ENCODE measurements around the gene FAM222A.

The FAM222A gene

DNA sequence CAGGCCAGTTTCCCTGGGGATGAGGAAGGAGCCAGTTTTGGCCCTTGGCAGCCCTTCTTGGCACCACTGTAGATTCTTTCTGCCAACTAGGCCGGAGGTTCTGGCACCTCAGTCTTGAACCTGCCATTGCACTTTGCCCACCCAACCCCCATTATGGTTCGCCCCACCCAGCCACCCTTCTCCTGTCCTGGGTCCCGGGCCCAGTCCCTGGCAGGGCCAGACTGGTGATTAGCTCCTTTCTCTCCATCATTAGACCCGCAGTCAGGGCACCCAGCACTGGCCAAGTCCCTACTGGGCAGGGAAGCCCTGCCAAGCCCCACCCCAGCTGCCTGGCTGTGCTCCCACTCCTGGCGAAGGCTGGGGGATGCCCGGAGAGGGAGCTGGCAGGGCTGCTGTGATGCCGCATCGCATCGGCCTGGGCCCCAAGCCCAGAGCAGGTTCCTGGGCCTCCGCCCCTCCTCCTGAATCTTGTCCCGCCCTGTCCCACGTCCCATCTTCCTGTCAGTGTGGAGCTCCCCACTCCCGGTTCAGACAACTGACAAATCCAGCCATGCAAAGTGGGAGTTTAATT, 9.8 kb downstream of the FAM222A start:
- peaks cover 5% of the 10 kb centered on the region for H3K27me3 Mint-ChIP-seq
- H3K4me1 Mint-ChIP-seq (ENCODE audit: low read depth) = no peaks in the 10 kb centered on the region
- H3K36me3 Mint-ChIP-seq (ENCODE audit: low read depth) = no peaks in the 10 kb centered on the region
- H3K9me3 Mint-ChIP-seq = no peaks in the 10 kb centered on the region
- H3K4me3 Mint-ChIP-seq = no peak overlapping the region
- no peak overlapping the region for H3K27ac Mint-ChIP-seq

DNA sequence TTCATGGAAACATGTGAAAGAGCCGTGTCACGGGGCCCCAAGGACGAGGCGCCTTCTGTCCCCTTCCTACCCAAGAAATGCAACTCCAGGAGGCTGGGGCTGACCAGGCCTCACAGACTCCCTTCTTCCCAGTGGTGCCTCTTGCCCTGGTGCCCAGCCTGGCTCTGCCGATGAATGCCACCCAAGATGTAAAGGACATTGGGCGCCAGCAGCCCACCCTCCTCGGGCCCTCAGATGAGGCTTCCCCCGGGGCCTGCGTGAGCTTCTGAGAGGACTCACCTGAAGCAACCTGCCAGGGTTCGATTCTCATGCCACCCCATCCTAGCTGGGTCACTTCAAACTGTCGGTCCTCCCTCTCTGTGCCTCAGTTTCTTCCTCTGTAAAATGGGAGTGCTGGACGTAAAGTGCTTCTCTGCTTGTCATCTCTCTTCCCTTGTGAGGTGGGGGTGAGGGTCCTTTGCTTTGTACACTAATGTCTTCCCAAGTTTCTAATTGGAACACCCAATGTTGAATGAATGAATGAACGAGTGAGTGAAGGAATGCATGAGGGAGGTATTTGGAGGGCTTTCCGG, 10.8 kb downstream of the FAM222A start:
- no peaks in the 10 kb centered on the region for H3K9me3 Mint-ChIP-seq
- no peaks in the 10 kb centered on the region for H3K4me1 Mint-ChIP-seq (ENCODE audit: low read depth)
- no peaks in the 10 kb centered on the region for H3K36me3 Mint-ChIP-seq (ENCODE audit: low read depth)
- H3K4me3 Mint-ChIP-seq = no peak overlapping the region
- H3K27ac Mint-ChIP-seq = no peak overlapping the region
- H3K27me3 Mint-ChIP-seq = no peaks in the 10 kb centered on the region

DNA sequence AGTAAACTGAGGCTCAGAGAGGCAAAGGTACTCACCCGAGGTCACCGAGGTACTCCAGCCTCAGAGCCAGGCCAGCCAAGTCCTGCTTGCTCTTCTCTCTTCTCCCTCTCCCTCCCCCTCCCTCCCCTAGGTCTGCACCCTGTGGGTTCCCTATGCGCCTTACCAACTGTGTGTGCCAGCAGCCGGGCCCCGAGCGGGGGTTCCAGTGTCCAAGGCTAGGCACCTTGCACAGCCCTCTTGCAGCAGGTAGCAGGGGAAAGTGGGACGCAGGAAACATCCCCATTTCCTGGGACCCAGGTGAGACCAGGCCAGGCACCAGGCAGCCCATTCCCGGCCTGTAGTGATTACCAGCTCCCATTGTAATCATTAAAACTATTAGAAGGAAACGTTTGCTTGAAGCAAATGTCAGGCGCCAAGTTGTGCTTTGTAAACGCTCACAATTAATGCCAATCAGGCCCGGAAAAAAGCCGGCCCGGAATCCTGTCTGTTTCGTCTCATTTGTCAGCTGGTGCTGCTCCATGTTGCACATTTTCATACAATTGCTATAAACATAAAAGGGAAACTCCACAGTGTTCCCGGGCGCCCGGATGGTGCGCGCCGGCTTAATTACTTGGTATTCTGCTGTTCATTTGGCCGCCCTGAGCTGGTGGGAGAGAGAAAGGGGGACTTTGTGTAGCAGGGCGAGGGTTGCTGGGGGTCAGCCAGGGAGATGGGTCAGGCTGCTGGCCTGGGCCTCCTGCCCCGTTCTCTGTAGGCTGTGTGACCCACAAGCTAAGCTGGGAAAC, 11.9 kb downstream of the FAM222A start:
- H3K9me3 Mint-ChIP-seq = no peaks in the 10 kb centered on the region
- H3K27me3 Mint-ChIP-seq = no peaks in the 10 kb centered on the region
- H3K36me3 Mint-ChIP-seq (ENCODE audit: low read depth) = no peaks in the 10 kb centered on the region
- no peak overlapping the region for H3K27ac Mint-ChIP-seq
- H3K4me3 Mint-ChIP-seq = no peak overlapping the region
- H3K4me1 Mint-ChIP-seq (ENCODE audit: low read depth) = no peaks in the 10 kb centered on the region

DNA sequence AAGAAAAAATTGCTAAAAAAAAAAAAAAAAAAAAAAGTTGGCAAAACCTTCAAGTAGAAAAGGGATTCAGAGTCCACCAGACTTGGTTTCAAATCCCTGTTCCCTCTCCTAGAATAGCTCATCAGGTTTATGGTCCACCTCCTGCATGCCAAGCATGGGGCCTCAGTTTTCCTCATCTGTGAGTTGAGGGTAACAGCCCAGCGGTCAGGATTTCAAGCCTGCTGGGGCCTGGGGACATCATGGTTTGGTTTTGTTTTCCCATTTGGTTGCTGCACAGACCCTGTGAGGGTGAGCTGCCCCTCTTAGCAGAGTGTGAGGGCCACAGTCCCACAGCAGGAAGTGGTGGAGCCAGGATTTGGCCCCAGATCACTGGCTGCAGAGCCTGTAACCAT, 12.5 kb downstream of the FAM222A start:
- no peaks in the 10 kb centered on the region for H3K9me3 Mint-ChIP-seq
- no peaks in the 10 kb centered on the region for H3K27me3 Mint-ChIP-seq
- H3K27ac Mint-ChIP-seq = no peak overlapping the region
- H3K4me1 Mint-ChIP-seq (ENCODE audit: low read depth) = no peaks in the 10 kb centered on the region
- no peak overlapping the region for H3K4me3 Mint-ChIP-seq
- H3K36me3 Mint-ChIP-seq (ENCODE audit: low read depth) = no peaks in the 10 kb centered on the region

DNA sequence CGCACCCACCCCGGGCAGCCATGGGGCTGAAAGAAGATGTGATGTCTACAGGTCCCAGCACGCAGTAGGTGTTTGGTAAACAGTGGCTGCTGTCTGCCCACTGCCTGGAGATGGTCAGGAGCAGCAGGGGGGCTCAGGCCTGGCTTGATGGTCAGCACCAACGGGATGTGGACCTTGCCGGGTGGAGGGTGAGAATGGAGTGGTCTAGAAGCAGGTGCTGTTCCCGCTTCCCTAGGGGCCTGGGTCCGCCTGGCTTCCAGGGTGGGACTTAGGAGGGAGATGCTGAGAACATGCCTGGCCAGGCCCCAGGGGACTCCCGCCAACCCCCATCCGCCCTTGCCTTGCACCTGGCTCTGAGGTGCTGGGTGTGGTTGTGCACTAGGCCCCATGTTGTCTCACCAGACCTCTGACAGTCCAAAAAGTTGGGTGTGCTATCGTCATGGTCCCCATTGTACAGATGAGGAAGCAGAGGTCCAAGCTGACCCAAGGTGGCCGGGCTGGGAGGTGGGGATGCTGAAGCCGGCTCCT, 12.9 kb downstream of the FAM222A start:
- no peak overlapping the region for H3K4me3 Mint-ChIP-seq
- H3K27me3 Mint-ChIP-seq = no peaks in the 10 kb centered on the region
- H3K27ac Mint-ChIP-seq = no peak overlapping the region
- H3K4me1 Mint-ChIP-seq (ENCODE audit: low read depth) = no peaks in the 10 kb centered on the region
- no peaks in the 10 kb centered on the region for H3K9me3 Mint-ChIP-seq
- H3K36me3 Mint-ChIP-seq (ENCODE audit: low read depth) = no peaks in the 10 kb centered on the region

DNA sequence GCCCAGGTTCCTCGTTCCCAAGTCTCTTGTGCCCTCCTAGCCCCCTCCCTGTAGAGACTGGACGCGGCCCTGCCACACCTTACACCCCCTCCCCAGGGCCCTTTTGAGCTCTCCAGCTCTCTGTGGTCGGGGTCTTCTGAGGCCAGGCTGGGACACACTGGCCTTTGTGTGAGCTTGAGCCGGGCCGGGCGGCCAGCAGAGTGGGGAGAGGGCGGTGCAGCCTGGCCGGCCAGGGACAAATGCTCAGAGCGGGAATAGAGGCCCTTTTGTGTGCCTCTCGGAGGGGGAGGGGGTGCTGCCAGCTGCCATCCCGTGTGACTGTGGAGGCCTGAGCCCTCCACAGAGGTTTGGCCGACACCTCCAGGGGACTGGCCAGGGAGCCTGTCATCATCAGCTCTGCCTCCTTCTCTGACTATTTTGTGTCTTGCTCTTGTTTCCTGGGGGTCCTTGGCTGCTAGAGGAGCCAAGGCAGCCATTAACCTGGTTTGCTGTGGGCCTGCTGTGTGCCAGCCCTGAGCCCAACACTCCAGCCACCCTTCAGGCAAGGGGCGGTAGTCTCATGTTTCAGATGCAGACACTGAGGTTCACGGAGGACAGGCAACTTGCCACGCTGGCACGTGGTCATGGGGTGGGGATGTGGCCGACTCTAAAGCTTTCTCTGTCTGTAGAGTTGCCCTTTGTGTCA, 13.6 kb downstream of the FAM222A start:
- no peaks in the 10 kb centered on the region for H3K4me1 Mint-ChIP-seq (ENCODE audit: low read depth)
- H3K27ac Mint-ChIP-seq = no peak overlapping the region
- H3K9me3 Mint-ChIP-seq = no peaks in the 10 kb centered on the region
- no peaks in the 10 kb centered on the region for H3K27me3 Mint-ChIP-seq
- no peak overlapping the region for H3K4me3 Mint-ChIP-seq
- H3K36me3 Mint-ChIP-seq (ENCODE audit: low read depth) = no peaks in the 10 kb centered on the region

DNA sequence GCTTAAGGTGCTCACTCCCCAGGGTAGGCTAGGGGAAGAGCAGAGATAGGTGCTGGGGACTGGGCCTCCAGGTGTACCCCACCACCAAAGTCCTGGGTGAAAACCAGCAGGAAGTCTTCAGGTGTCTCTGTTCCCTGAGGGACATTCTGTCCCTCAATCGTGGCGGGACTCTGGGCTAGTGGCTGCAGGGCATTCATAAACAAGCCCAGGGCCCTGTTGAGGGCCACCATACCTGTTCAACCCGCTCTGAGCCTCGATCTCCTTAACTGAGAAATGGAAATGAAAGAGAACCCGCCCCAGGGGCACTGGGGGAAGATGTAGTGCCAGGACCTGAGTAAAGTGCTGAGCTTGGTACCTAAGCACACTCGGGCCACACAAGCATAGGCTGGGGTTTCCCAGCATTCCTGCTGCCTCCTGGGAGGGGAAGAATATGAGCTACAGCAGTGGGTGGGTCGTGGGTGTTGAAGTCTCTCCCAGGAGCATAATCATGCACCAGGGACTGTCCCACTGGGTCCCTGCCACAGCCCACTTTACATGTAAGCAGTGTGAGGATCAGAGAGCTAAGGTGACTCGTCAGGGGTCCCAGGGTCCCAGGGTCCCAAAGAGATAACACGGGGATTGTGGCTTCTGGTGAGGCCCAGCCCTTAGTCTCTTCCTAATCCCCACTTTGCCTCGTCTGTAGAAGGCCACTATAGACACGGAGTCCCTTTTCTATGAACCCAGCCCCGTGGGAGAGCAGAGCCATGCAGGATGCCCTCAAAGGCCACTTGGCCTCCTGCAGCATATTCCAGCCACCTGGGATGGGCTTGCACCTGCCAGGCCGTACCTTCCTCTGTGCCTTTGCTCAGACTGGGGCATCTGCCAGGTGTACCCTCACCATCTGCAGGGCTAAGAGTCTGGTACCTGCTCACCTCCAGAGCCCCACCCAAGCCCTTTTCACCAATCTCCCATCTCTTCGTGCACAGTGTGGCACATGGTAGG, 14.4 kb downstream of the FAM222A start:
- H3K27me3 Mint-ChIP-seq = peaks cover 4% of the 10 kb centered on the region
- no peaks in the 10 kb centered on the region for H3K9me3 Mint-ChIP-seq
- H3K27ac Mint-ChIP-seq = no peak overlapping the region
- no peak overlapping the region for H3K4me3 Mint-ChIP-seq
- no peaks in the 10 kb centered on the region for H3K36me3 Mint-ChIP-seq (ENCODE audit: low read depth)
- no peaks in the 10 kb centered on the region for H3K4me1 Mint-ChIP-seq (ENCODE audit: low read depth)

DNA sequence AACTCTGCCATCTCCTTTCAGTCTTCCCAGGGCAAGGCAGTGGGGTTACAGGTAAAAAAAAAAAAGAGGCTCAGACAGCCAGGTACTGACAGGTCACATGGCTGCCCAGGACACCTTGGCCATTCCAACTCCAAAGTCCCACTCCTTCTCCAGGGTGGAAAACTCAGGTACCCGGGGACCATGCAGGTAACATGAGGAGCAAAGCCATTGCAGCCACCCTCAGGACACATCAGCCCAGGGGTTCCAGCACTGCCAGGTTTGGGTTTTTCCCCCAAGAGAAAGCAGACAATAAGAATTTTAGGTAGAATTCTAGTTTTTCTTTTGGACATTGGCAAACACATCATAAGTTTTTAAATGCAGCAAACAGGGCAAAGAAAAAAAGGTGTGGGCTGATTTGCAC, 15.3 kb downstream of the FAM222A start:
- Mint-ChIP-seq H3K4me3 (no peak overlapping the region), H3K9me3 (no peaks in the 10 kb centered on the region), H3K27me3 (peaks cover 9% of the 10 kb centered on the region), H3K36me3 (ENCODE audit: low read depth) (no peaks in the 10 kb centered on the region), H3K27ac (no peak overlapping the region), H3K4me1 (ENCODE audit: low read depth) (no peaks in the 10 kb centered on the region)

DNA sequence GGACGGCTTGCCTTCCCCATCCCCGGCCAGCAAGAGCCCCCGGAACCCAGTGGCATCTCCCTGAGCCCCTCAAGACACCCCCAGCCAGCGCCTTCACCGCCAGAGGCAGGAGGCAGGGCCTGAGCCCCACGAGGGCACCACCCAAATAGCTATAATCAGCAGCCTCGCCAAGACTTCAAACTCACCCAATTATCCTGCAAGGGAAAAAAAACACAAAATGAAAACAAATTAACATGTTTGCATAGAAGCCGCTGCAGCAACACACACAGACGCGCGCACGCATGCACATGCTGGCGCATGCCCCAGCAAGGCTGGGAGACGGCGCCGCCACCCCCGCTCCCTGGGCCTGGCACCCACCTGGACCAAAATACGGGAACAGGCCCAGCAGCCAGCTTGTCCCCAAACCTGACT, 15.8 kb downstream of the FAM222A start:
- Mint-ChIP-seq H3K27ac (no peak overlapping the region), H3K9me3 (no peaks in the 10 kb centered on the region), H3K36me3 (ENCODE audit: low read depth) (no peaks in the 10 kb centered on the region), H3K4me3 (no peak overlapping the region), H3K27me3 (peaks cover 9% of the 10 kb centered on the region), H3K4me1 (ENCODE audit: low read depth) (no peaks in the 10 kb centered on the region)

DNA sequence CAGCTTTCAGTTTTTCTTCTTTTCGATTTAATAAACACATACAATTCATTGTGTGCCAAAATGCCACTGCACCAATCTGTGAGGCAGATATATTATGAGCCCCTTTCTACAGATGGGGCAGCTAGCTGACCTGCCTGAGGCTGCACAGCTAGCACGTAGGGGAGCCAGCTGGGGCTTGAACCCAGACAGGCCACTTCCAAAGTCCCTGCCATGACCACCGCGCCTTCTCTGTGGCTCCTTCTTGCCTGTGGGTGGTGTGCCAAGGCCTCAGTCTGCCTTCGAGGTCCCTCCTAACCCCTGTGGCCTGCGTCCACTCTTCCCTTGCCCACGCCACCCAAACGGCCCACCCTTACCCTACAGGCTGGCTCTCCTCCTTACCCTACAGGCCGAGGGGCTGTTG, 16.2 kb downstream of the FAM222A start:
- Mint-ChIP-seq H3K36me3 (ENCODE audit: low read depth) (no peaks in the 10 kb centered on the region), H3K4me1 (ENCODE audit: low read depth) (no peaks in the 10 kb centered on the region), H3K4me3 (no peak overlapping the region), H3K27ac (no peak overlapping the region), H3K9me3 (no peaks in the 10 kb centered on the region), H3K27me3 (peaks cover 10% of the 10 kb centered on the region)

DNA sequence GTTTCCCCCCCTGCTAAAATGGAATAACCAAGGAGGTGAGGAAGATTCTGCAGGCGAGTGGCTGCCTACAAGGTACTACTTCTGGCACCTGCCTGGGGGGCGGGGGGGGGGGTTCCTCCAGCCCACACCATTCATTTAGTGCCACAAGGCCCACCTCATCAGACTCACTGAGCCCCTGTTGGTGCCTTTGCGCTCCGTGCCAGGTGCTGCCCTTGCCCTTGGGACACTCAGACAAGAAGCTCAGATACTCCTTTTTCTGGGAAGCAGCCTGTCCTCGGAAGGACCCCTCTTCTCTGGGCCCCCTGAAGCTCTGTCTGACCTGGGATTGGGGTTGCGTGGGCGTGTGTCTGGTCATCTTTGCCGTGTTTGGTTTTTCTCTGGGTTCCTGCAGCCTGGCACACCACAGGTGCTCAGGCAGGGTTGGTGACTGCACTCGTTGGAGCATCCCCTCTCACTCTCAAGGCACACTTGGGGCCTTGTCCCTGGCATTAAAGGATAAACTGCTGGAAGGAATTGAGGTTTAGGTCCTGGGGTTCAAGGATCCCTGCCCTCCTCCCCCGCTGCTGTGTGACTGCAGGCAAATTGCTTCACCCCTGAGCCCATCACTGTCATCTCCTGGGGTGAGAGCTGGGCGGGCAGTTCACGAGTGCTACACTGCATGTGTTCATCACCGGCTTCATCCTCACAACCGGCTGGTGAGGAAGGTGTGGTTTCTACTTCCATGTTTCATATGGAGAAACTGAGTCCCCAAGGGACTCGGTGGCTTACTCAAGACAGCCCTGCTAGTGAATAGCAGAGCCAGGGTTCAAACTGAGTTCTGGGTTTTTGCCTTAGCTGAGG, 16.9 kb downstream of the FAM222A start:
- no peak overlapping the region for H3K4me3 Mint-ChIP-seq
- no peaks in the 10 kb centered on the region for H3K9me3 Mint-ChIP-seq
- H3K27ac Mint-ChIP-seq = no peak overlapping the region
- no peaks in the 10 kb centered on the region for H3K36me3 Mint-ChIP-seq (ENCODE audit: low read depth)
- H3K4me1 Mint-ChIP-seq (ENCODE audit: low read depth) = no peaks in the 10 kb centered on the region
- H3K27me3 Mint-ChIP-seq = peaks cover 17% of the 10 kb centered on the region

DNA sequence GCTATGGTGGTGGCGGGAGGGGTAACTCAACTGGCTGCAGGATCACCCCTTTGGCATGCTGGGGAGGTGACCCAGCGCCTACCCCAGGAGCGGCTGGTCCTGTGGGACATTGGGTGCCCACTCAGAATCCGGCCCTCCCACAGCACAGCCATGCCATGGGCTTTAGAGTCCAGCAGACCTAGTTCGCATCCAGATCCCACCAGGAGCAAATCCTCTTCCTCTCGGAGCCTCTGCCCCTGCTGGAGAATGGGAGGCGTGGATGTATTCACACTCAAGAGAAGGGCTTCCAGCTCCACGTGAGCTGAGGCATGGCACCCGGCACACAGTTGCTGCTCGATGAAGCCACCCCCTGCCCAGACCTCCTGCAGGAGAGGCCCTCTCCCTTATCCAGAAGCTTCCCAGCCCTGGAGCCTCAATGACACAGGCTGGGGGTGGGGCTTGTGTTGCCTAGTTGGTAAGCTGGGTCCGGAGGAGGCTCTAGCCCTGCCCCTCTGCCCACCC, 17.7 kb downstream of the FAM222A start:
- Mint-ChIP-seq H3K36me3 (ENCODE audit: low read depth) (no peaks in the 10 kb centered on the region), H3K4me3 (no peak overlapping the region), H3K9me3 (no peaks in the 10 kb centered on the region)

DNA sequence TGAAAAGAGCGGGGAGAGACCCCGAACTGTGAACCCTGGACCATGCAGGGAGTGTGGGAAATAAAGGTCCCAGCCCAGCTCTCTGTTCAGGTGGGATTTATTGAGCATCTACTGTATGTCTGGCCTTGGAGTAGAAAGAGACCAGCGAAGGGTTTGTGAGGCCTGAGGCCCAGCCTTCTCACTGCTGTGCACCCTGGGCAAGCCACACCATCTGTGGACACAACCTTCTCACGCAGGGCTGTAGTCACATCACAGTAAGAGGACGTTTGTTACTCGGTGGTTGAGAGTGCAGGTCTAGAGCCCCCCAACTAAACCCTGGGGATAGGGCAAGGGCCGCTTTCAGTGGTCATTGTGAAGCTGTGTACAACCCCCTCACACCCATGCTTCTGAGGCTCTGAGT, 18.2 kb downstream of the FAM222A start:
- H3K36me3 Mint-ChIP-seq (ENCODE audit: low read depth) = no peaks in the 10 kb centered on the region
- H3K4me3 Mint-ChIP-seq = no peak overlapping the region
- H3K4me1 Mint-ChIP-seq (ENCODE audit: low read depth) = no peaks in the 10 kb centered on the region
- H3K9me3 Mint-ChIP-seq = no peaks in the 10 kb centered on the region
- peaks cover 21% of the 10 kb centered on the region for H3K27me3 Mint-ChIP-seq
- H3K27ac Mint-ChIP-seq = no peak overlapping the region

More for the DNA sequence above, 17.7 kb downstream of the FAM222A start:
- H3K4me1 Mint-ChIP-seq (ENCODE audit: low read depth) = no peaks in the 10 kb centered on the region
- peaks cover 21% of the 10 kb centered on the region for H3K27me3 Mint-ChIP-seq
- H3K27ac Mint-ChIP-seq = no peak overlapping the region

Measured in stimulated activated naive CD8-positive, alpha-beta T cell treated with anti-CD3 and anti-CD28 coated beads, Interleukin-15, Interleukin-2, amounts not matched to agents 100 ng/mL and 50 ng/mL, for 24 hours (primary cell).